SK-N-SH (cell line): ENCODE measurements around the gene CCNL1. TPM values are rescaled to one million over a fixed set of nuclear protein-coding genes. Genes with fewer than 3 reads are reported as not detected.

Source experiments
- CTCF ChIA-PET: fragments of 300-600, 350-600 bp; formaldehyde crosslinking; extraction: SDS; loops from one replicate; lab custom pipeline; 2021; lab: Yijun Ruan, JAX
- POLR2A ChIA-PET: fragments of 350-600 bp; sonication (Branson Sonifier 250); formaldehyde crosslinking; extraction: SDS; loops from one replicate; lab custom pipeline; 2020; ENCODE audit warnings: antibody characterized with exemption, inconsistent platforms; lab: Yijun Ruan, JAX
- DNase-seq: peaks from one replicate; pipeline ENCODE4 v3.0.0; 2012
- H2AFZ ChIP-seq: fragments of 200-600 bp; sonication (generic); 2 replicates; pipeline ENCODE4 v1.8.1; 2016; ENCODE audit warnings: antibody characterized with exemption, mild to moderate bottlenecking, low read depth
- H3F3A ChIP-seq: fragments of 200-600 bp; sonication (generic); replicated peaks from 2 replicates; pipeline ENCODE3; 2016; ENCODE audit warnings: antibody characterized with exemption, mild to moderate bottlenecking; ENCODE audit not compliant: insufficient read depth
- H3K27ac ChIP-seq, 2 experiments: fragments of 200-500 bp in 1 of 2; fragments of 200-600 bp in 1 of 2; sonication (Bioruptor generic) in 1 of 2; sonication (generic), shearing (Covaris generic) in 1 of 2; 2 replicates each; pipeline versions ENCODE4 v1.5.1 to v1.6.1; 2014 to 2016; ENCODE audit warnings: low read depth in 2 of 2, inconsistent platforms in 1 of 2, low read length in 1 of 2, mild to moderate bottlenecking in 1 of 2, mixed read lengths in 1 of 2
- H3K27me3 ChIP-seq: fragments of 200-600 bp; sonication (generic), shearing (Covaris generic); 2 replicates; pipeline ENCODE4 v1.6.1; 2016; ENCODE audit warnings: mixed run types; ENCODE audit not compliant: insufficient read depth
- H3K36me3 ChIP-seq, 2 experiments: fragments of 200-500 bp in 1 of 2; fragments of 200-600 bp in 1 of 2; sonication (Bioruptor generic) in 1 of 2; sonication (generic) in 1 of 2; replicated peaks in 1 of 2; 2 replicates each; pipeline versions ENCODE3 to v1.5.1; 2014 to 2016; ENCODE audit warnings: low read length in 1 of 2, mild to moderate bottlenecking in 1 of 2; ENCODE audit not compliant: insufficient read depth in 2 of 2, control insufficient read depth in 1 of 2
- H3K4me1 ChIP-seq, 2 experiments: fragments of 200-500 bp in 1 of 2; fragments of 200-600 bp in 1 of 2; sonication (Bioruptor generic) in 1 of 2; sonication (generic), shearing (Covaris generic) in 1 of 2; 2 replicates each; pipeline versions ENCODE4 v1.5.1 to v1.6.1; 2014 to 2016; ENCODE audit warnings: low read depth in 1 of 2, low read length in 1 of 2, mixed run types in 1 of 2; ENCODE audit not compliant: insufficient read depth in 2 of 2, control insufficient read depth in 1 of 2
- H3K4me2 ChIP-seq: fragments of 200-600 bp; sonication (generic), shearing (Covaris generic); 2 replicates; pipeline ENCODE4 v1.6.1; 2017; ENCODE audit warnings: mixed run types
- H3K4me3 ChIP-seq, 2 experiments: fragments of 200-500 bp in 1 of 2; fragments of 200-600 bp in 1 of 2; sonication (Bioruptor generic) in 1 of 2; sonication (generic), shearing (Covaris generic) in 1 of 2; 2 replicates each; pipeline versions ENCODE4 v1.5.1 to v1.8.1; 2014 to 2016; ENCODE audit warnings: low read depth in 2 of 2, inconsistent platforms in 1 of 2, low read length in 1 of 2, mild to moderate bottlenecking in 1 of 2, mixed read lengths in 1 of 2, moderate library complexity in 1 of 2
- H3K79me2 ChIP-seq: fragments of 200-600 bp; sonication (generic); 2 replicates; pipeline ENCODE4 v1.8.1; 2017; ENCODE audit warnings: mild to moderate bottlenecking; ENCODE audit not compliant: insufficient read depth
- H3K9ac ChIP-seq: fragments of 200-600 bp; sonication (generic); 2 replicates; pipeline ENCODE4 v1.6.1; 2017; ENCODE audit warnings: mixed run types
- H3K9me2 ChIP-seq: fragments of 200-600 bp; sonication (generic); 2 replicates; pipeline ENCODE4 v1.6.1; 2017; ENCODE audit warnings: mixed run types
- H3K9me3 ChIP-seq: fragments of 200-600 bp; sonication (generic); 2 replicates; pipeline ENCODE4 v1.6.1; 2017; ENCODE audit warnings: mixed run types, mild to moderate bottlenecking, moderate library complexity
- H4K20me1 ChIP-seq: fragments of 200-600 bp; sonication (generic); 2 replicates; pipeline ENCODE4 v1.6.1; 2017; ENCODE audit warnings: mild to moderate bottlenecking, mixed run types; ENCODE audit not compliant: insufficient read depth
- FOSL2 ChIP-seq: IDR thresholded peaks from 2 replicates; pipeline ENCODE4 v1.4.0; 2012; ENCODE audit warnings: low read depth, mild to moderate bottlenecking, moderate library complexity, borderline replicate concordance
- FOXM1 ChIP-seq: IDR thresholded peaks from 2 replicates; pipeline ENCODE4 v1.4.0; 2012; ENCODE audit warnings: low read depth, mild to moderate bottlenecking
- GABPA ChIP-seq: IDR thresholded peaks from 2 replicates; pipeline ENCODE4 v1.4.0; 2012; ENCODE audit warnings: low read depth, mild to moderate bottlenecking
- GATA2 ChIP-seq: sonication (generic); formaldehyde crosslinking; IDR thresholded peaks from 2 replicates; pipeline ENCODE4 v1.5.0; 2020; ENCODE audit warnings: mild to moderate bottlenecking, missing genetic modification reagents
- JUND ChIP-seq: IDR thresholded peaks from 2 replicates; pipeline ENCODE4 v1.4.0; 2012
- MXI1 ChIP-seq: IDR thresholded peaks from 2 replicates; pipeline ENCODE4 v1.6.1; 2012; ENCODE audit warnings: mild to moderate bottlenecking, low read depth, low read length, improper control_type of control experiment
- NFIC ChIP-seq: IDR thresholded peaks from 2 replicates; pipeline ENCODE4 v1.4.0; 2012; ENCODE audit warnings: borderline replicate concordance
- YY1 ChIP-seq: IDR thresholded peaks from 2 replicates; pipeline ENCODE4 v1.4.0; 2012; ENCODE audit warnings: low read depth, mild to moderate bottlenecking
- WGBS: methylation state at CpG from one replicate; pipeline ENCODE4 v1.1.6; 2017; ENCODE audit warnings: low lambda C conversion rate; 5-methylcytosine and 5-hydroxymethylcytosine counted together
- polyA plus RNA-seq, 3 experiments: library from polyadenylated mRNA; depleted of rRNA; stranded (reverse); fragments of >200 nt; gene quantifications; 2 replicates each; pipeline ENCODE4 v1.2.3, GENCODE V29; 2012
- TF ChIP-seq, protein P1 (sequence below): fragments of 200-600 bp; sonication (generic); IDR thresholded peaks from 2 replicates; pipeline ENCODE4 v1.6.1; 2017; ENCODE audit warnings: antibody characterized with exemption, mild to moderate bottlenecking, moderate library complexity
- TF ChIP-seq, protein P2 (sequence below): IDR thresholded peaks from 2 replicates; pipeline ENCODE4 v1.4.0; 2012; ENCODE audit warnings: low read depth, borderline replicate concordance
- TF ChIP-seq, protein P3 (sequence below): IDR thresholded peaks from 2 replicates; pipeline ENCODE4 v1.4.0; 2012; ENCODE audit warnings: low read depth, borderline replicate concordance

CCNL1 gene
- polyA plus RNA-seq, 1 of the 3 experiments (the other 2 are of a cell fraction) = 99.8 TPM

DNA sequence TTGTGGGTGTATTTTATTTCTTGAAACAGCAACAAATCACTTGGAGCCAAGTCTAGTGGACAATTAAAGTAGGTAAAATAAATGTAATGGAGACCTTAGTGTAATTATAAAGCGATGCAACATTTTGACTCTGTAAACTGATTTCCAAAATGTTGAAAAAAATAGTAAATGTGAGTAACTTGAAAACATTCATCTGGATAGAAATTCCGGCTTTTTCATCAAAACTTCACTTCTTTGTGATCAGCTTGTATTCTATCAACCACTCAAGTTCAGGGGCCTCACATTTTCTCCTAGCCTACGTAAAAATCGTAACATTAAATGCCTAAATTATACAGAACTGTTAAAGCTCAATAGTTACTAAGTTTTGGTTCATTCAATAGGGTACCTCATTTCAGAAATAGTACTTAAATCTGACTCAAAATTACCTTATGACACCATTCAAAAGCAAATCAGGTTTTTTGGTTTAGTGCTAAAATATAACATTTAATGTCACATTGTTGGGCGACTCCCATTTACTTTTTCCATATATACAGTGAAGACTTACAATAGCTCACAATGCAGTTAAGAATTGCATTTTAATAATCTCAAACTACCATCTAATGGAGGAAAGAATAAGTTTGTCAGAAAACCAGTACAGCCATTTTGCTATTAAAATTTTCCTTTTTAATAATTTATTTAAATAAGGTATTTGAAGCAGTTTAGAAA is 12.7 kb downstream of the CCNL1 start:
- H3K9me3 ChIP-seq = no peaks in the 10 kb centered on the region
- no peak overlapping the region for H2AFZ ChIP-seq
- H3F3A ChIP-seq = peaks cover 81% of the 10 kb centered on the region
- CTCF ChIA-PET = interaction anchor here (6.2 kb wide), 1 partner anchor 9 kb away, joined by 54 read pairs; no protein-coding TSS in a partner anchor
- no peak overlapping the region for H3K4me3 ChIP-seq
- H3K4me1 ChIP-seq = no peaks in the 10 kb centered on the region
- 93% methylated on average over 5 of the region's 5 CpGs for WGBS
- H3K79me2 ChIP-seq = peaks cover 31% of the 10 kb centered on the region; the same call in 1 of the 2 replicates
- H3K27ac ChIP-seq = peak overlapping the region in 1 of 2 experiments; percentile 27; a peak in 1 of 4 replicates
- peaks cover 8% of the 10 kb centered on the region for H4K20me1 ChIP-seq
- no peak overlapping the region for H3K9ac ChIP-seq
- DNase-seq = no peak
- POLR2A ChIA-PET = no interaction called here
- H3K36me3 ChIP-seq = peaks cover 75 to 87% of the 10 kb centered on the region in 2 experiments
- no peaks in the 10 kb centered on the region for H3K9me2 ChIP-seq
- no peak overlapping the region for H3K4me2 ChIP-seq
- H3K27me3 ChIP-seq = no peaks in the 10 kb centered on the region
- no peak for TF ChIP-seq FOXM1
- TF ChIP-seq MXI1 = no peak
- TF ChIP-seq GABPA = no peak
- TF ChIP-seq FOSL2 = no peak
- TF ChIP-seq YY1 = no peak
- no peak for TF ChIP-seq GATA2 (CRISPR knock-in tag)
- TF ChIP-seq, protein P1, sequence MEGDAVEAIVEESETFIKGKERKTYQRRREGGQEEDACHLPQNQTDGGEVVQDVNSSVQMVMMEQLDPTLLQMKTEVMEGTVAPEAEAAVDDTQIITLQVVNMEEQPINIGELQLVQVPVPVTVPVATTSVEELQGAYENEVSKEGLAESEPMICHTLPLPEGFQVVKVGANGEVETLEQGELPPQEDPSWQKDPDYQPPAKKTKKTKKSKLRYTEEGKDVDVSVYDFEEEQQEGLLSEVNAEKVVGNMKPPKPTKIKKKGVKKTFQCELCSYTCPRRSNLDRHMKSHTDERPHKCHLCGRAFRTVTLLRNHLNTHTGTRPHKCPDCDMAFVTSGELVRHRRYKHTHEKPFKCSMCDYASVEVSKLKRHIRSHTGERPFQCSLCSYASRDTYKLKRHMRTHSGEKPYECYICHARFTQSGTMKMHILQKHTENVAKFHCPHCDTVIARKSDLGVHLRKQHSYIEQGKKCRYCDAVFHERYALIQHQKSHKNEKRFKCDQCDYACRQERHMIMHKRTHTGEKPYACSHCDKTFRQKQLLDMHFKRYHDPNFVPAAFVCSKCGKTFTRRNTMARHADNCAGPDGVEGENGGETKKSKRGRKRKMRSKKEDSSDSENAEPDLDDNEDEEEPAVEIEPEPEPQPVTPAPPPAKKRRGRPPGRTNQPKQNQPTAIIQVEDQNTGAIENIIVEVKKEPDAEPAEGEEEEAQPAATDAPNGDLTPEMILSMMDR = no peak
- TF ChIP-seq, protein P2, sequence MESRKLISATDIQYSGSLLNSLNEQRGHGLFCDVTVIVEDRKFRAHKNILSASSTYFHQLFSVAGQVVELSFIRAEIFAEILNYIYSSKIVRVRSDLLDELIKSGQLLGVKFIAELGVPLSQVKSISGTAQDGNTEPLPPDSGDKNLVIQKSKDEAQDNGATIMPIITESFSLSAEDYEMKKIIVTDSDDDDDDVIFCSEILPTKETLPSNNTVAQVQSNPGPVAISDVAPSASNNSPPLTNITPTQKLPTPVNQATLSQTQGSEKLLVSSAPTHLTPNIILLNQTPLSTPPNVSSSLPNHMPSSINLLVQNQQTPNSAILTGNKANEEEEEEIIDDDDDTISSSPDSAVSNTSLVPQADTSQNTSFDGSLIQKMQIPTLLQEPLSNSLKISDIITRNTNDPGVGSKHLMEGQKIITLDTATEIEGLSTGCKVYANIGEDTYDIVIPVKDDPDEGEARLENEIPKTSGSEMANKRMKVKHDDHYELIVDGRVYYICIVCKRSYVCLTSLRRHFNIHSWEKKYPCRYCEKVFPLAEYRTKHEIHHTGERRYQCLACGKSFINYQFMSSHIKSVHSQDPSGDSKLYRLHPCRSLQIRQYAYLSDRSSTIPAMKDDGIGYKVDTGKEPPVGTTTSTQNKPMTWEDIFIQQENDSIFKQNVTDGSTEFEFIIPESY = no peak
- TF ChIP-seq, all 33 proteins: peak for 0

GRCh38 chr3:157145606-157146322 is 14.2 kb downstream of the CCNL1 start:
- WGBS = 86% methylated on average over 2 of the region's 2 CpGs
- peaks cover 60 to 72% of the 10 kb centered on the region in 2 experiments for H3K36me3 ChIP-seq
- peaks cover 76% of the 10 kb centered on the region for H3F3A ChIP-seq
- ChIA-PET POLR2A (no interaction called here), CTCF (interaction anchor here (1.4 to 6.2 kb wide), 3 partner anchors 7 to 14 kb away, joined by 3 to 54 read pairs (median 5); no protein-coding TSS in a partner anchor)
- no peak overlapping the region for H2AFZ ChIP-seq
- H4K20me1 ChIP-seq = peaks cover 8% of the 10 kb centered on the region
- H3K4me2 ChIP-seq = no peak overlapping the region
- H3K27ac ChIP-seq = peak overlapping the region in 1 of 2 experiments; percentile 27; a peak in 2 of 4 replicates
- no peaks in the 10 kb centered on the region for H3K9me2 ChIP-seq
- TF ChIP-seq, protein P3, sequence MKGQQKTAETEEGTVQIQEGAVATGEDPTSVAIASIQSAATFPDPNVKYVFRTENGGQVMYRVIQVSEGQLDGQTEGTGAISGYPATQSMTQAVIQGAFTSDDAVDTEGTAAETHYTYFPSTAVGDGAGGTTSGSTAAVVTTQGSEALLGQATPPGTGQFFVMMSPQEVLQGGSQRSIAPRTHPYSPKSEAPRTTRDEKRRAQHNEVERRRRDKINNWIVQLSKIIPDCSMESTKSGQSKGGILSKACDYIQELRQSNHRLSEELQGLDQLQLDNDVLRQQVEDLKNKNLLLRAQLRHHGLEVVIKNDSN = no peak
- TF ChIP-seq NFIC (no peak), JUND (0 out of 2 replicates have a peak, but pooled peaks have one; percentile 6), MXI1 (no peak), GABPA (no peak), FOSL2 (no peak)
- H3K79me2 ChIP-seq = peaks cover 17% of the 10 kb centered on the region; the same call in 1 of the 2 replicates
- H3K4me3 ChIP-seq = no peak overlapping the region
- H3K4me1 ChIP-seq = no peaks in the 10 kb centered on the region
- no peak for DNase-seq
- H3K27me3 ChIP-seq = no peaks in the 10 kb centered on the region
- H3K9ac ChIP-seq = no peak overlapping the region
- H3K9me3 ChIP-seq = no peaks in the 10 kb centered on the region
